Progenitor cell of endocrine pancreas (in vitro differentiated cells): ENCODE data around the gene ARHGEF12. TPM values are rescaled to one million over a fixed set of nuclear protein-coding genes. Genes with fewer than 3 reads are reported as not detected.

Source experiments
- DNase-seq: peaks from one replicate; pipeline ENCODE4 v3.0.0; 2021; ENCODE audit warnings: low spot score; ENCODE audit not compliant: unreplicated experiment
- H3K27ac Mint-ChIP-seq: 2 replicates; pipeline ENCODE4 v1.8.0; 2021; ENCODE audit warnings: mild to moderate bottlenecking, moderate library complexity, mixed read lengths
- H3K27me3 Mint-ChIP-seq: 2 replicates; pipeline ENCODE4 v1.8.0; 2021; ENCODE audit warnings: mixed read lengths
- H3K36me3 Mint-ChIP-seq: 2 replicates; pipeline ENCODE4 v1.8.0; 2022; ENCODE audit warnings: mixed read lengths; ENCODE audit not compliant: insufficient read depth
- H3K4me1 Mint-ChIP-seq: 2 replicates; pipeline ENCODE4 v1.8.0; 2021; ENCODE audit warnings: low read depth, mixed read lengths
- H3K4me3 Mint-ChIP-seq: 2 replicates; pipeline ENCODE4 v1.8.0; 2021; ENCODE audit warnings: low read depth, mild to moderate bottlenecking, moderate library complexity, mixed read lengths
- H3K9me3 Mint-ChIP-seq: 2 replicates; pipeline ENCODE4 v1.8.0; 2021; ENCODE audit warnings: low read depth, mixed read lengths
- CTCF ChIP-seq: fragments of 200-600 bp; sonication (generic); IDR thresholded peaks from one replicate; pipeline ENCODE4 v1.5.0; 2021; ENCODE audit warnings: antibody characterized with exemption, mild to moderate bottlenecking; ENCODE audit not compliant: unreplicated experiment
- total RNA-seq: library from RNA; stranded (reverse); gene quantifications from 2 replicates; pipeline ENCODE4 v1.2.1, GENCODE V29; 2021

The ARHGEF12 gene
- total RNA-seq, 1 donor from 2014 or later, result 64.9 TPM

- H3K27ac Mint-ChIP-seq, result no peak overlapping the region
- no peak for DNase-seq
- no peaks in the 10 kb centered on the region for H3K36me3 Mint-ChIP-seq
- H3K27me3 Mint-ChIP-seq, result peaks cover 71% of the 10 kb centered on the region
- H3K4me1 Mint-ChIP-seq, result peaks cover 16% of the 10 kb centered on the region
- no peak for TF ChIP-seq CTCF
- no peaks in the 10 kb centered on the region for H3K9me3 Mint-ChIP-seq
- H3K4me3 Mint-ChIP-seq, result no peak overlapping the region
Measured at GRCh38 chr11:120515186-120515723, 179.0 kb downstream of the ARHGEF12 start.

DNA sequence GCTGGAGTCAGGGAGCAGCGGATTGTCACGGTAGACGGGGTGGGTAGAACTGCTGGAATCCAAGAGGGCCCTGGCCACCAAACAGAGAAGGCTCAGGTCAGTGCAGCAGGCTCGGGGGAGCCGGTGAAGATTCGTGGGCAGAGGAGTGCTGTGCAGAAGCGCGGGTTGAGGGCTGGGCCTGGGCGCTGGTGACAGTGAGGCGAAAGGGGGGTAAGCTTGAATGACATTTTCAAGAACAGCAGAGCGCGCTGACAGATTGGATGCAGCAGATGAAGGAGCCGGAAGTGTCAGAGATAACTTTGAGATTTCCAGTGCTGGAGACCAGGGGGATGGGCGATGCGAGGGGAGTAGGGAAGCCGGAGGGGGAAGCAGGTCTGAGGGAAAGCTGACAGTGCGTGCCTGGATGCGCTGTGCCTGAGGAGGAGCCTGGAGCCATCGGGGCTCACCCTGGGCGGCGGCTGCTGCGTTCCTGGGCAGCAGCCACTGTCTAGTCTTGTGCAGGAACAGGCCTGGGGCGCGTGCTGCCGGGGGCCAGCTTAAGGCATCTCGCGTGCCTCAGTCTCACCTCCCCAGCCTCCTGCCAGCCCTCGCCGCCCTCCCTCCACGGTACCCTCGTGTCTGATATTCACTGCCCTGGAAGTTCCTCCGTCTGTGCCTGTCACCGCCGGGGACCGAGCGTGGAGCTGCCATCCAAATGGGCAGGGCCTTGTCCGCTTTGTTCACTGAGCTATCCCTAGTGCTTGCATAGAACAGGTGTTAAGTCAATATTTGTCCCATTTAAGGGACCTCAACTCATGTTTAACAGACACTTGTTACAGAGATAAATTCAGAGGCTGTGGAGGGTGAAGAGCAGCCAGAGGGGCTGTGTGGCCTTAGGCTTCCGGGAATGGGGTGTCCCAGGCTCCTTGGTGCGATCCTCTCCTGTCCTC lies 180.5 kb downstream of the ARHGEF12 start:
- H3K36me3 Mint-ChIP-seq, result no peaks in the 10 kb centered on the region
- H3K4me3 Mint-ChIP-seq, result no peak overlapping the region
- peak overlapping the region; percentile 70 for H3K27ac Mint-ChIP-seq
- no peak for TF ChIP-seq CTCF
- H3K27me3 Mint-ChIP-seq, result peaks cover 78% of the 10 kb centered on the region
- H3K4me1 Mint-ChIP-seq, result peaks cover 16% of the 10 kb centered on the region
- H3K9me3 Mint-ChIP-seq, result no peaks in the 10 kb centered on the region
- DNase-seq, result no peak

DNA sequence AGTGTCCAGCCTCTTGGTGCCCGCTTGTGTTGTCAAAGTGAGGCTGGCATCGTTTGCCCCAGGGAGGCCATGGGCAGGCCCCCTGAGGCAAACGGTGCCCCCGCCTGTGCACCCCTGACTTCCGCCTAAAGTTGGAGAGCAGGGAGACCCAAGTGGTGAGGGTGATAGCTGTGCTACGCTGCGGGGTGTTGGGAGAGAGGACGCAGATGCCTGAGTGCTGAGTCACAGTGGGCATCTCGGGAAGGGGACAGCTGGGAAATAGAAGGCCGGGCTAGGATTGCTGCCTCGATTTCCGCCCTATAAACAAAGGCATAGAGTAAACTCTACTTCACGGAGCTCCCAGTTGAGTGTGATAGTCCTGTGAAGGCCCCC lies 181.2 kb downstream of the ARHGEF12 start:
- TF ChIP-seq CTCF, result no peak
- Mint-ChIP-seq H3K36me3 (no peaks in the 10 kb centered on the region), H3K4me1 (peaks cover 16% of the 10 kb centered on the region), H3K4me3 (no peak overlapping the region), H3K9me3 (no peaks in the 10 kb centered on the region), H3K27ac (peak overlapping the region; percentile 70), H3K27me3 (peaks cover 82% of the 10 kb centered on the region)
- no peak for DNase-seq

DNA sequence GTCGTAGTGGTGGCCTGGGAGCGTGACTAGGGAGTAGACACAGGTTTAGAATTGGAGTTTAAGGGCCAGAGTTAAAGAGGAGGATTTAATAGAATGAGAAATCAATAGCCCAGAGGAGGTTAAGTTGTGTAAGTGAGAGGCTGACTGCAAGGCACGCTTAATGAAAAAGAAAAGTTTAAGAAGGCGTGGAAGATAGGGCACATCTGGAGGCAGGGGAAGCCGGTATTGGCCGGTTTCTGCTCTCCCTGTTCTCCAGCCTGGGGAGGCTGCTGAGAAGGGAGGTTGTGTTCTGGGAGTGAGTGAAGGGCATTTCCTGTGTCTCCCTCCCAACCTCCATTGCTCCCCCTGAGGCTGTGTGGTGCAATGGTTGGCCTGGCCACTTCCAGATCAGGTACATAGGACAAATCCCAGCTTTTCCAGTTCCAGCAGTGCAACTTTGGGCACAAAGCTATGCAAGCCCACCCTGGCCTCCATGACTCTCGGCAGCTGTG lies 181.6 kb downstream of the ARHGEF12 start:
- no peaks in the 10 kb centered on the region for H3K9me3 Mint-ChIP-seq
- DNase-seq, result no peak
- H3K27ac Mint-ChIP-seq, result peak overlapping the region; percentile 70
- peak overlapping the region; percentile 2 for H3K4me3 Mint-ChIP-seq
- H3K4me1 Mint-ChIP-seq, result peaks cover 16% of the 10 kb centered on the region
- no peak for TF ChIP-seq CTCF
- H3K27me3 Mint-ChIP-seq, result peaks cover 82% of the 10 kb centered on the region
- H3K36me3 Mint-ChIP-seq, result no peaks in the 10 kb centered on the region

GRCh38 chr11:120518356-120518755 lies 182.1 kb downstream of the ARHGEF12 start:
- Mint-ChIP-seq H3K36me3 (no peaks in the 10 kb centered on the region), H3K27me3 (peaks cover 82% of the 10 kb centered on the region), H3K4me3 (no peak overlapping the region), H3K27ac (no peak overlapping the region), H3K4me1 (peaks cover 20% of the 10 kb centered on the region), H3K9me3 (no peaks in the 10 kb centered on the region)
- DNase-seq, result no peak
- TF ChIP-seq CTCF, result no peak
